Ovary (tissue), 9 donors: Measurements from ENCODE around the gene PRKCE. TPM values are rescaled to one million over a fixed set of nuclear protein-coding genes. Genes with fewer than 3 reads are reported as not detected.

Source experiments
- DNase-seq, 5 donors: peaks; one replicate each; pipeline ENCODE4 v3.0.0-alpha.2; 2019 to 2020
- H3K27ac ChIP-seq, 2 donors: fragments of 200-600 bp; one replicate each; pipeline versions ENCODE4 v1.5.1 to v1.8.0; 2019 to 2022
- H3K27me3 ChIP-seq: fragments of 200-600 bp; one replicate; pipeline ENCODE4 v1.8.0; 2022
- H3K36me3 ChIP-seq: fragments of 200-600 bp; sonication (generic); one replicate; pipeline ENCODE4 v1.5.1; 2019
- H3K4me1 ChIP-seq: one replicate; pipeline ENCODE4 v1.8.1; 2013; ENCODE audit warnings: mild to moderate bottlenecking, moderate library complexity; ENCODE audit not compliant: insufficient read depth
- H3K4me3 ChIP-seq: fragments of 200-600 bp; sonication (generic); one replicate; pipeline ENCODE4 v1.5.1; 2017
- H3K9me3 ChIP-seq, 2 donors: fragments of 200-600 bp in 1 of 2; sonication (generic) in 1 of 2; one replicate each; pipeline versions ENCODE4 v1.5.1 to v1.8.1; 2013 to 2019; ENCODE audit warnings: mild to moderate bottlenecking in 1 of 2, moderate library complexity in 1 of 2
- CTCF ChIP-seq, 3 donors: fragments of 450-650 bp in 2 of 3; fragments of 200-600 bp in 1 of 3; IDR thresholded peaks; one replicate each; pipeline versions ENCODE4 v1.5.1 to v1.8.0; 2016 to 2022; ENCODE audit warnings: antibody characterized with exemption in 3 of 3, mild to moderate bottlenecking in 1 of 3
- EP300 ChIP-seq: sonication (generic); formaldehyde crosslinking; IDR thresholded peaks from one replicate; pipeline ENCODE4 v1.6.1; 2017; ENCODE audit warnings: antibody characterized with exemption
- POLR2A ChIP-seq: fragments of 450-650 bp; IDR thresholded peaks from one replicate; pipeline ENCODE4 v1.6.1; 2017; ENCODE audit warnings: antibody characterized with exemption, mild to moderate bottlenecking, moderate library complexity
- WGBS, 3 donors: extraction: QIAGEN DNeasy Blood & Tissue Kit in 1 of 3; methylation state at CpG; one replicate each; pipeline versions ENCODE4 v1.1.5 to v1.1.7; 2013 to 2017; 5-methylcytosine and 5-hydroxymethylcytosine counted together
- intact Hi-C, 4 donors: fragments of 100-400 bp; cut with DNase I; formaldehyde crosslinking; loops; one replicate each; pipeline versions ENCODE4 v1.11.0 to v1.15.1; 2022 to 2023
- polyA plus RNA-seq, 2 donors: library from polyadenylated mRNA; stranded (reverse); fragments of 200-250 nt in 1 of 2; fragments of 350-450 nt in 1 of 2; fragmentation: Illumina TruSeq in 1 of 2; extraction: RNeasy Lipid Tissue Mini Kit (QIAGEN cat#74804) in 1 of 2; gene quantifications; one replicate each; pipeline ENCODE4 v1.2.3, GENCODE V29; 2013 to 2014
- total RNA-seq, 7 donors: library from RNA; depleted of rRNA in 2 of 7; stranded (reverse); fragments of >200 nt in 2 of 7; fragmentation: NEBNext Ultra II Directional in 3 of 7; extraction: Animal tissue kit (Norgen Biotek cat#: 25700) in 3 of 7; gene quantifications; one replicate each; pipeline versions ENCODE4 v1.1.0 to v1.2.4, GENCODE V29; 2016 to 2023
- donor health status: DM: no; HTN: no; CAD: no; lungs with moderate emphysema.
- donor health status: DM: no; HTN: no; CAD: no.
- donor health status: Bipolar disorder and iron deficiency.
- donor health status: DM: yes; HTN: yes; CAD: no.
- donor health status: DM: no; HTN: no; CAD: no.
- donor health status: DM: yes; HTN: yes; CAD: no.

PRKCE gene
- total and polyA plus RNA-seq, 9 donors: 3.1 to 22.8 (median 12.8) TPM

- Histone ChIP-seq H3K27me3 (no peaks in the 10 kb centered on the region), H3K36me3 (no peaks in the 10 kb centered on the region), H3K9me3 (no peaks in the 10 kb centered on the region), H3K4me3 (no peak overlapping the region), H3K27ac (no peak overlapping the region), H3K4me1 (no peaks in the 10 kb centered on the region)
- no peak for DNase-seq
- 87 to 93% (median 92%) methylated on average over 5 of the region's 5 CpGs for WGBS, 3 donors
- intact Hi-C loops: no loop called here
- TF ChIP-seq POLR2A (no peak), CTCF (IDR thresholded peaks at IDR 0.05) (no peak), EP300 (no peak)
These were observed 424.4 kb downstream of the PRKCE start for GRCh38 chr2:46075848-46076247.

- no peak for DNase-seq
- H3K27me3 ChIP-seq: no peaks in the 10 kb centered on the region
- H3K4me3 ChIP-seq: no peak overlapping the region
- intact Hi-C loops: no loop called here
- no peaks in the 10 kb centered on the region for H3K36me3 ChIP-seq
- H3K27ac ChIP-seq: no peak overlapping the region
- WGBS, 3 donors: 76 to 84% (median 77%) methylated on average over 4 of the region's 4 CpGs
- TF ChIP-seq CTCF (IDR thresholded peaks at IDR 0.05) (no peak), POLR2A (no peak), EP300 (no peak)
- H3K4me1 ChIP-seq: no peaks in the 10 kb centered on the region
- no peaks in the 10 kb centered on the region for H3K9me3 ChIP-seq
These were observed 424.8 kb downstream of the PRKCE start for GRCh38 chr2:46076251-46076650.

DNA sequence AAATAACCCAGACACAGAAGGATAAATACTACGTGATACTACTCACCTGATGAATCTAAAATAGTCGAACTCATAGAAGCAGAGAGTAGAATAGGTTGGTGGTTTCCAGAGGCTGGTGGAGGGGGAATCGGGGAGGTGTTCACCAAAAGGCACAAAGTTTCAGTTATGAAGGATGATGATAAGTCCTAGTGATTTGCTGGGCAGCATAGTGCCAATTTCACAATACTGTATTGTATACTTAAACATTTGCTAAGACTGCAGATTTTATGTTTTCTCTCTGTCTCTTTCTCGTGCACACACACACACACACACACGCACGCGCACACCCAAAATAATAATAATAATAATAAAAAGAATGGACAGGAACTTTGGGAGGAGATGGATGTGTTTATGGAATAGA is 425.4 kb downstream of the PRKCE start:
- DNase-seq: no peak
- Histone ChIP-seq H3K27me3 (no peaks in the 10 kb centered on the region), H3K4me3 (no peak overlapping the region), H3K27ac (no peak overlapping the region), H3K4me1 (no peaks in the 10 kb centered on the region), H3K36me3 (no peaks in the 10 kb centered on the region), H3K9me3 (no peaks in the 10 kb centered on the region)
- 92 to 96% (median 95%) methylated on average over 7 of the region's 7 CpGs for WGBS, 3 donors
- TF ChIP-seq CTCF (IDR thresholded peaks at IDR 0.05): no peak
- no peak for TF ChIP-seq EP300
- intact Hi-C loops: no loop called here

DNA sequence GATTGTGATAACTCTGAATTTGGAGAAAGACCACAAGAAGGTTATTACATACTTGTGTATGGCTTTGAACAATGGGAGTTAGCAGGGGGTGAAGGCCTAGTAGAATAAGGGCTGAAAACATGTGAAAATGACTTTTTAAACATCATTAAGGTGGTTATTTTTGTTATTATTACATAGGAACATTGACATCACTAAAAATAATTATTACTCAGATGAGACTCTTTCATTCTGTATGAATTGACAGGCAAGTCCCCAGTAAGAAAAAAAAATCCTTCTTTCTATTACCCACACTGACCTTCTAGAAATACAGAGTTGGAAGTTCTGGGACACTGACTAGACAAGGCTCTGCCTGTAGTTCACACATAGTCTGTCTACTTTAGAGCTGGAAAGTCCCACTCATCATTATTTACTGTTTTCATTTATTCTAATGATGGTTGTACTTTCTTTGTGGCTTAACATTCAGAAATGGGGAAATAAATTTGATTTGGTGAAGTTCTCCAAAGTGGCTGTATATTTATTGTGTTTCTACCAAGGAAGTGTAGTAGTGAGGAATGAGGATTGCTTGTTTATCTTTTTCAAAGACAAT is 426.1 kb downstream of the PRKCE start:
- Histone ChIP-seq H3K27me3 (no peaks in the 10 kb centered on the region), H3K9me3 (no peaks in the 10 kb centered on the region), H3K36me3 (no peaks in the 10 kb centered on the region), H3K4me1 (no peaks in the 10 kb centered on the region), H3K4me3 (no peak overlapping the region), H3K27ac (no peak overlapping the region)
- TF ChIP-seq POLR2A (no peak), CTCF (IDR thresholded peaks at IDR 0.05) (no peak), EP300 (no peak)
- intact Hi-C loops: no loop called here
- no peak for DNase-seq
